ENCODE results near the gene NGF.

DNA sequence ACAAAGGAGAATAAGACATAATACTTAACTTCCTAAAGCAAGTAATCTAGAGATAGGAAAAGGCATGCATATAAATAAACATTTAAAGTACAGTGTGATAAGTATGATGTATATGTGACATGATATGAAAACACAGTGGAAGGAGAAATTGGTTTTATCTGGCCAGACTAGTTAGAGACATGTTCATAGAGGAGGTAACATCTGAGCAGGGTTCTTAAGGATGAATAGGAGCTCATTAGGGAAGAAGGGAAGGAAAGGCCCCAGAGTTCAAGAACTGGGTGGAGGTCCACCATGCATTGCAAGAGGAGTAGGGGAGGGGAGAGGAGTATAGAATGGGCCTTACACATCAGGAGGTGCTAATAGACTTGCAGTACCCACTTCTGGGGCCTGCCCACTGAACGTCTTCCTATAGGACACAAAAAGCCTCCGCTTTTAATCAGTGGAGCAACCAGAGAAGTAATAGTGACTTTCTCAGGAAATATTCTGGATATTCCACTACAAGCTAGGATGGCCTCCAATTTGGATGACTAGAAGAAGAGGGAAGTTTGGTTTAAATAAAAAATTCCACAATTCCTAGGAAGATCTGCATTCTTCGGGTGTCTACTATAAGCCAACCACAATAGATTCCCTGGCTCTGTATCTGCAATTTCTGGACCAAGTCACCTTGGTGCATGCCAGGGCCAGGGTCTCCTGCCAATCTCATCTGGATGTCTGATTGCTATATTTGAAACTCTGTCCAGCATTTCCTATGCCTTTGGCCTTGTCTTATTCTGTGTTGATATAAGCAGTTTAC, 41.9 kb downstream of the NGF start:
- TF ChIP-seq, protein P1, sequence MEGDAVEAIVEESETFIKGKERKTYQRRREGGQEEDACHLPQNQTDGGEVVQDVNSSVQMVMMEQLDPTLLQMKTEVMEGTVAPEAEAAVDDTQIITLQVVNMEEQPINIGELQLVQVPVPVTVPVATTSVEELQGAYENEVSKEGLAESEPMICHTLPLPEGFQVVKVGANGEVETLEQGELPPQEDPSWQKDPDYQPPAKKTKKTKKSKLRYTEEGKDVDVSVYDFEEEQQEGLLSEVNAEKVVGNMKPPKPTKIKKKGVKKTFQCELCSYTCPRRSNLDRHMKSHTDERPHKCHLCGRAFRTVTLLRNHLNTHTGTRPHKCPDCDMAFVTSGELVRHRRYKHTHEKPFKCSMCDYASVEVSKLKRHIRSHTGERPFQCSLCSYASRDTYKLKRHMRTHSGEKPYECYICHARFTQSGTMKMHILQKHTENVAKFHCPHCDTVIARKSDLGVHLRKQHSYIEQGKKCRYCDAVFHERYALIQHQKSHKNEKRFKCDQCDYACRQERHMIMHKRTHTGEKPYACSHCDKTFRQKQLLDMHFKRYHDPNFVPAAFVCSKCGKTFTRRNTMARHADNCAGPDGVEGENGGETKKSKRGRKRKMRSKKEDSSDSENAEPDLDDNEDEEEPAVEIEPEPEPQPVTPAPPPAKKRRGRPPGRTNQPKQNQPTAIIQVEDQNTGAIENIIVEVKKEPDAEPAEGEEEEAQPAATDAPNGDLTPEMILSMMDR (IDR thresholded peaks at IDR 0.05) = no peak
- no peak for TF ChIP-seq POLR2A (IDR thresholded peaks at IDR 0.05)

Data from lower leg skin (tissue), 3 donors.